ENCODE data around the gene KRT14.
"Not testable (repeated sequence)": the region's sequence is repeated elsewhere in the genome, so short reads cannot be mapped to it uniquely, and the experiment has no call there.

DNA sequence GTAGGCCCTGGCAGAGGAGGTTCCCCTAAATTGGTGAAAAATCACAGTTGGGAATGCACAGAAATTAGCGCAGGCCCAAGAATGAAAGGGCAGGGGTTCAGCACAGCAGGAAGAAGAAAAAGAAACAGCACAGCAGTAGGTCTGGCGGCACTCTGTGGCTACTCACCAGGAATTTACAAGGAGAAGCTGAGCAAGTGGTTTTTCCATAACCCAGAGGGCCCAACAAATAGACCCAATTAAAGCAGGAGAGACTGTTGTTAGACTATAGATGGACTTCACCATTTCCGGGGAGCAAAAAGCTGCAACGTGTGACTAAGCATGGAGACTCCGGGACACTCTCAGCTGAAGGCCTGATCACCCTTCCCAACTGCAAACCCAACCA is 40.2 kb upstream of the KRT14 start:
- TF ChIP-seq, protein P1, sequence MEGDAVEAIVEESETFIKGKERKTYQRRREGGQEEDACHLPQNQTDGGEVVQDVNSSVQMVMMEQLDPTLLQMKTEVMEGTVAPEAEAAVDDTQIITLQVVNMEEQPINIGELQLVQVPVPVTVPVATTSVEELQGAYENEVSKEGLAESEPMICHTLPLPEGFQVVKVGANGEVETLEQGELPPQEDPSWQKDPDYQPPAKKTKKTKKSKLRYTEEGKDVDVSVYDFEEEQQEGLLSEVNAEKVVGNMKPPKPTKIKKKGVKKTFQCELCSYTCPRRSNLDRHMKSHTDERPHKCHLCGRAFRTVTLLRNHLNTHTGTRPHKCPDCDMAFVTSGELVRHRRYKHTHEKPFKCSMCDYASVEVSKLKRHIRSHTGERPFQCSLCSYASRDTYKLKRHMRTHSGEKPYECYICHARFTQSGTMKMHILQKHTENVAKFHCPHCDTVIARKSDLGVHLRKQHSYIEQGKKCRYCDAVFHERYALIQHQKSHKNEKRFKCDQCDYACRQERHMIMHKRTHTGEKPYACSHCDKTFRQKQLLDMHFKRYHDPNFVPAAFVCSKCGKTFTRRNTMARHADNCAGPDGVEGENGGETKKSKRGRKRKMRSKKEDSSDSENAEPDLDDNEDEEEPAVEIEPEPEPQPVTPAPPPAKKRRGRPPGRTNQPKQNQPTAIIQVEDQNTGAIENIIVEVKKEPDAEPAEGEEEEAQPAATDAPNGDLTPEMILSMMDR (IDR thresholded peaks at IDR 0.05) = not testable (repeated sequence)
- TF ChIP-seq POLR2A (IDR thresholded peaks at IDR 0.05) = not testable (repeated sequence)
